Liver (tissue), 9 donors: ENCODE measurements around the gene CENPX. TPM values are rescaled to one million over a fixed set of nuclear protein-coding genes. Genes with fewer than 3 reads are reported as not detected.

Source experiments
- DNase-seq: peaks from one replicate; pipeline ENCODE4 v3.0.0-alpha.2; 2017; ENCODE audit warnings: low spot score
- H3K27ac ChIP-seq, 2 donors: one replicate each; pipeline ENCODE4 v1.7.0; 2013; ENCODE audit warnings: inconsistent platforms in 2 of 2, low read length in 2 of 2, control low read depth in 1 of 2, low read depth in 1 of 2, mild to moderate bottlenecking in 1 of 2
- H3K27me3 ChIP-seq, 4 donors: one replicate each; pipeline versions ENCODE4 v1.6.1 to v1.7.0; 2013; ENCODE audit warnings: low read length in 3 of 4, inconsistent platforms in 1 of 4, mild to moderate bottlenecking in 1 of 4, moderate library complexity in 1 of 4; ENCODE audit not compliant: control insufficient read depth in 4 of 4, insufficient read depth in 4 of 4
- H3K36me3 ChIP-seq, 4 donors: one replicate each; pipeline versions ENCODE4 v1.6.1 to v1.7.0; 2013; ENCODE audit warnings: low read length in 3 of 4, mild to moderate bottlenecking in 3 of 4, low read depth in 1 of 4, moderate library complexity in 1 of 4; ENCODE audit not compliant: control insufficient read depth in 4 of 4, insufficient read depth in 3 of 4
- H3K4me1 ChIP-seq, 4 donors: one replicate each; pipeline versions ENCODE4 v1.6.1 to v1.7.0; 2013; ENCODE audit warnings: low read length in 3 of 4, mild to moderate bottlenecking in 3 of 4, moderate library complexity in 1 of 4; ENCODE audit not compliant: control insufficient read depth in 4 of 4, insufficient read depth in 4 of 4
- H3K4me3 ChIP-seq, 3 donors: one replicate each; pipeline versions ENCODE4 v1.6.1 to v1.7.0; 2013; ENCODE audit warnings: low read length in 3 of 3, control low read depth in 1 of 3, low read depth in 1 of 3, mild to moderate bottlenecking in 1 of 3
- H3K9ac ChIP-seq, 2 donors: one replicate each; pipeline ENCODE4 v1.7.0; 2013; ENCODE audit warnings: low read length in 2 of 2, mild to moderate bottlenecking in 2 of 2, moderate library complexity in 2 of 2, control low read depth in 1 of 2, low read depth in 1 of 2
- H3K9me3 ChIP-seq, 4 donors: one replicate each; pipeline versions ENCODE4 v1.6.1 to v1.7.0; 2013; ENCODE audit warnings: low read length in 3 of 4; ENCODE audit not compliant: control insufficient read depth in 4 of 4
- ATF3 ChIP-seq: IDR thresholded peaks from 2 replicates; pipeline ENCODE4 v1.6.1; 2016; ENCODE audit warnings: antibody characterized with exemption
- CTCF ChIP-seq: fragments of 150-350 bp; IDR thresholded peaks from 2 replicates; pipeline ENCODE4 v1.5.1; 2017; ENCODE audit warnings: improper control_type of control experiment, low read depth, low read length; ENCODE audit not compliant: missing input control
- EGR1 ChIP-seq, 2 donors: IDR thresholded peaks; 2 replicates each; pipeline ENCODE4 v1.6.1; 2016 to 2018; ENCODE audit warnings: antibody characterized with exemption in 2 of 2, low read depth in 2 of 2
- FOXA1 ChIP-seq: IDR thresholded peaks from 2 replicates; pipeline ENCODE4 v1.6.1; 2016; ENCODE audit warnings: antibody characterized with exemption
- FOXA2 ChIP-seq: IDR thresholded peaks from 2 replicates; pipeline ENCODE4 v1.6.1; 2016; ENCODE audit warnings: antibody characterized with exemption
- GABPA ChIP-seq, 2 donors: IDR thresholded peaks in 1 of 2; conservative IDR thresholded peaks in 1 of 2; 2 replicates each; pipeline ENCODE4 v1.6.1; 2016; ENCODE audit warnings: antibody characterized with exemption in 2 of 2, mild to moderate bottlenecking in 1 of 2, moderate library complexity in 1 of 2
- HNF4A ChIP-seq, 2 donors: conservative IDR thresholded peaks; 2 replicates each; pipeline ENCODE4 v1.6.1; 2016; ENCODE audit warnings: antibody characterized with exemption in 2 of 2, mild to moderate bottlenecking in 2 of 2
- HNF4G ChIP-seq: IDR thresholded peaks from 2 replicates; pipeline ENCODE4 v1.6.1; 2016; ENCODE audit warnings: antibody characterized with exemption
- JUND ChIP-seq, 2 donors: IDR thresholded peaks; 2 replicates each; pipeline ENCODE4 v1.6.1; 2016; ENCODE audit warnings: antibody characterized with exemption in 2 of 2
- MAX ChIP-seq: IDR thresholded peaks from 2 replicates; pipeline ENCODE4 v1.6.1; 2016; ENCODE audit warnings: antibody characterized with exemption
- NR2F2 ChIP-seq: IDR thresholded peaks from 2 replicates; pipeline ENCODE4 v1.6.1; 2016; ENCODE audit warnings: antibody characterized with exemption
- RAD21 ChIP-seq, 2 donors: IDR thresholded peaks; 2 replicates each; pipeline ENCODE4 v1.6.1; 2016; ENCODE audit warnings: antibody characterized with exemption in 2 of 2, mild to moderate bottlenecking in 2 of 2
- REST ChIP-seq: IDR thresholded peaks from 2 replicates; pipeline ENCODE4 v1.6.1; 2016; ENCODE audit warnings: antibody characterized with exemption, mild to moderate bottlenecking
- RXRA ChIP-seq, 2 donors: IDR thresholded peaks; 2 replicates each; pipeline ENCODE4 v1.6.1; 2017 to 2018; ENCODE audit warnings: antibody characterized with exemption in 2 of 2, mild to moderate bottlenecking in 1 of 2
- SP1 ChIP-seq: IDR thresholded peaks from 2 replicates; pipeline ENCODE4 v1.6.1; 2018; ENCODE audit warnings: antibody characterized with exemption, mild to moderate bottlenecking
- TAF1 ChIP-seq: conservative IDR thresholded peaks from 2 replicates; pipeline ENCODE4 v1.6.1; 2016; ENCODE audit warnings: antibody characterized with exemption, mild to moderate bottlenecking
- YY1 ChIP-seq: IDR thresholded peaks from 2 replicates; pipeline ENCODE4 v1.6.1; 2016; ENCODE audit warnings: antibody characterized with exemption, mild to moderate bottlenecking
- ZBTB33 ChIP-seq: IDR thresholded peaks from 2 replicates; pipeline ENCODE4 v1.6.1; 2016; ENCODE audit warnings: antibody characterized with exemption
- WGBS: extraction: QIAGEN DNeasy Blood & Tissue Kit; methylation state at CpG from one replicate; pipeline ENCODE4 v1.1.7; 2013; 5-methylcytosine and 5-hydroxymethylcytosine counted together
- polyA plus RNA-seq, 2 donors: library from polyadenylated mRNA; stranded (reverse) in 1 of 2; unstranded in 1 of 2; fragments of 200-250 nt in 1 of 2; fragments of >200 nt in 1 of 2; fragmentation: Nextera tagmentation in 1 of 2; extraction: Ambion mirVana in 1 of 2; gene quantifications; one replicate each; pipeline versions ENCODE4 v1.2.1 to v1.2.3, GENCODE V29; 2013 to 2015
- total RNA-seq, 2 donors: library from RNA; depleted of rRNA; stranded (reverse); fragments of >200 nt; gene quantifications; one replicate each; pipeline ENCODE4 v1.2.3, GENCODE V29; 2014
- donor health status: healthy.
- donor health status: healthy.
- donor health status: healthy.
- donor health status: healthy.
- donor health status: healthy.

CENPX gene
- total and polyA plus RNA-seq, 4 donors, result 22.5 to 83.9 (median 44.9) TPM

- no peak for DNase-seq
- H3K27me3 ChIP-seq, result no peaks in the 10 kb centered on the region
- H3K9me3 ChIP-seq, result no peaks in the 10 kb centered on the region
- TF ChIP-seq TAF1 (no peak), RXRA (IDR thresholded peaks at IDR 0.05) (no peak), EGR1 (IDR thresholded peaks at IDR 0.05; ENCODE audit: low read depth in 2 of 2) (no peak), HNF4A (conservative IDR thresholded peaks at IDR 0.05) (no peak), ZBTB33 (no peak), SP1 (no peak), RAD21 (IDR thresholded peaks at IDR 0.05) (no peak), HNF4G (no peak), ATF3 (no peak), FOXA2 (no peak), REST (no peak), GABPA (IDR thresholded peaks at IDR 0.05 in 1 of 2, conservative IDR thresholded peaks at IDR 0.05 in 1 of 2) (no peak), CTCF (no peak), NR2F2 (no peak), MAX (no peak), FOXA1 (no peak), JUND (IDR thresholded peaks at IDR 0.05) (no peak), YY1 (no peak)
- peaks cover 4 to 27% (median 14%) of the 10 kb centered on the region in 4 donors for H3K36me3 ChIP-seq
- no peak overlapping the region for H3K27ac ChIP-seq
- H3K9ac ChIP-seq, result peak overlapping the region in 1 of 2 donors; percentile 43
- WGBS, result 21% methylated on average over 19 of the region's 19 CpGs
- H3K4me1 ChIP-seq, result peaks cover 23 to 57% (median 48%) of the 10 kb centered on the region in 4 donors
- H3K4me3 ChIP-seq, result peak overlapping the region; percentile 82 to 94 (median 91)
Observed at GRCh38 chr17:82052638-82053059, 30.0 kb upstream of the CENPX start.
